ENCODE data around the gene HBQ1.
"Not testable (repeated sequence)": the region's sequence is repeated elsewhere in the genome, so short reads cannot be mapped to it uniquely, and the experiment has no call there.

The HBQ1 gene

DNA sequence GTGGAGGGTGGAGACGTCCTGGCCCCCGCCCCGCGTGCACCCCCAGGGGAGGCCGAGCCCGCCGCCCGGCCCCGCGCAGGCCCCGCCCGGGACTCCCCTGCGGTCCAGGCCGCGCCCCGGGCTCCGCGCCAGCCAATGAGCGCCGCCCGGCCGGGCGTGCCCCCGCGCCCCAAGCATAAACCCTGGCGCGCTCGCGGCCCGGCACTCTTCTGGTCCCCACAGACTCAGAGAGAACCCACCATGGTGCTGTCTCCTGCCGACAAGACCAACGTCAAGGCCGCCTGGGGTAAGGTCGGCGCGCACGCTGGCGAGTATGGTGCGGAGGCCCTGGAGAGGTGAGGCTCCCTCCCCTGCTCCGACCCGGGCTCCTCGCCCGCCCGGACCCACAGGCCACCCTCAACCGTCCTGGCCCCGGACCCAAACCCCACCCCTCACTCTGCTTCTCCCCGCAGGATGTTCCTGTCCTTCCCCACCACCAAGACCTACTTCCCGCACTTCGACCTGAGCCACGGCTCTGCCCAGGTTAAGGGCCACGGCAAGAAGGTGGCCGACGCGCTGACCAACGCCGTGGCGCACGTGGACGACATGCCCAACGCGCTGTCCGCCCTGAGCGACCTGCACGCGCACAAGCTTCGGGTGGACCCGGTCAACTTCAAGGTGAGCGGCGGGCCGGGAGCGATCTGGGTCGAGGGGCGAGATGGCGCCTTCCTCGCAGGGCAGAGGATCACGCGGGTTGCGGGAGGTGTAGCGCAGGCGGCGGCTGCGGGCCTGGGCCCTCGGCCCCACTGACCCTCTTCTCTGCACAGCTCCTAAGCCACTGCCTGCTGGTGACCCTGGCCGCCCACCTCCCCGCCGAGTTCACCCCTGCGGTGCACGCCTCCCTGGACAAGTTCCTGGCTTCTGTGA is 3.5 kb upstream of the HBQ1 start, which contains the start of gene HBA1:
TSS of gene HBA1 (plus strand) at position 204 of the 906 bp plus-strand sequence. CDS start at position 241, 37 bp downstream.
- DNase-seq: not testable (repeated sequence)

DNA sequence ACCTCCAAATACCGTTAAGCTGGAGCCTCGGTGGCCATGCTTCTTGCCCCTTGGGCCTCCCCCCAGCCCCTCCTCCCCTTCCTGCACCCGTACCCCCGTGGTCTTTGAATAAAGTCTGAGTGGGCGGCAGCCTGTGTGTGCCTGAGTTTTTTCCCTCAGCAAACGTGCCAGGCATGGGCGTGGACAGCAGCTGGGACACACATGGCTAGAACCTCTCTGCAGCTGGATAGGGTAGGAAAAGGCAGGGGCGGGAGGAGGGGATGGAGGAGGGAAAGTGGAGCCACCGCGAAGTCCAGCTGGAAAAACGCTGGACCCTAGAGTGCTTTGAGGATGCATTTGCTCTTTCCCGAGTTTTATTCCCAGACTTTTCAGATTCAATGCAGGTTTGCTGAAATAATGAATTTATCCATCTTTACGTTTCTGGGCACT is 2.9 kb upstream of the HBQ1 start:
- no peak for DNase-seq

DNA sequence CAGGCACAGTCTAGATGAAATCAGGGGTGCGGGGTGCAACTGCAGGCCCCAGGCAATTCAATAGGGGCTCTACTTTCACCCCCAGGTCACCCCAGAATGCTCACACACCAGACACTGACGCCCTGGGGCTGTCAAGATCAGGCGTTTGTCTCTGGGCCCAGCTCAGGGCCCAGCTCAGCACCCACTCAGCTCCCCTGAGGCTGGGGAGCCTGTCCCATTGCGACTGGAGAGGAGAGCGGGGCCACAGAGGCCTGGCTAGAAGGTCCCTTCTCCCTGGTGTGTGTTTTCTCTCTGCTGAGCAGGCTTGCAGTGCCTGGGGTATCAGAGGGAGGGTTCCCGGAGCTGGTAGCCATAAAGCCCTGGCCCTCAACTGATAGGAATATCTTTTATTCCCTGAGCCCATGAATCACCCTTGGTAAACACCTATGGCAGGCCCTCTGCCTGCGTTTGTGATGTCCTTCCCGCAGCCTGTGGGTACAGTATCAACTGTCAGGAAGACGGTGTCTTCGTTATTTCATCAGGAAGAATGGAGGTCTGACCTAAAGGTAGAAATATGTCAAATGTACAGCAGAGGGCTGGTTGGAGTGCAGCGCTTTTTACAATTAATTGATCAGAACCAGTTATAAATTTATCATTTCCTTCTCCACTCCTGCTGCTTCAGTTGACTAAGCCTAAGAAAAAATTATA is 2.1 kb upstream of the HBQ1 start:
- no peak for DNase-seq

DNA sequence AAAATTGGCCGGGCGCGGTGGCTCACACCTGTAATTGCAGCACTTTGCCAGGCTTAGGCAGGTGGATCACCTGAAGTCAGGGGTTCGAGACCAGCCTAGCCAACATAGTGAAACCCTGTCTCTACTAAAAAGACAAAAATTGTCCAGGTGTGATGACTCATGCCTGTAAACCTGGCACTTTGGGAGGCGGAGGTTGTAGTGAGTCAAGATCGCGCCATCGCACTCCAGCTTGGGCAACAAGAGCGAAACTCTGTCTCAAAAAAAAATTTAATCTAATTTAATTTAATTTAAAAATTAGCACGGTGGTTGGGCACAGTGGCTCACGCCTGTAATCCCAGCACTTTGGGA is 1.6 kb upstream of the HBQ1 start:
- no peak for DNase-seq

DNA sequence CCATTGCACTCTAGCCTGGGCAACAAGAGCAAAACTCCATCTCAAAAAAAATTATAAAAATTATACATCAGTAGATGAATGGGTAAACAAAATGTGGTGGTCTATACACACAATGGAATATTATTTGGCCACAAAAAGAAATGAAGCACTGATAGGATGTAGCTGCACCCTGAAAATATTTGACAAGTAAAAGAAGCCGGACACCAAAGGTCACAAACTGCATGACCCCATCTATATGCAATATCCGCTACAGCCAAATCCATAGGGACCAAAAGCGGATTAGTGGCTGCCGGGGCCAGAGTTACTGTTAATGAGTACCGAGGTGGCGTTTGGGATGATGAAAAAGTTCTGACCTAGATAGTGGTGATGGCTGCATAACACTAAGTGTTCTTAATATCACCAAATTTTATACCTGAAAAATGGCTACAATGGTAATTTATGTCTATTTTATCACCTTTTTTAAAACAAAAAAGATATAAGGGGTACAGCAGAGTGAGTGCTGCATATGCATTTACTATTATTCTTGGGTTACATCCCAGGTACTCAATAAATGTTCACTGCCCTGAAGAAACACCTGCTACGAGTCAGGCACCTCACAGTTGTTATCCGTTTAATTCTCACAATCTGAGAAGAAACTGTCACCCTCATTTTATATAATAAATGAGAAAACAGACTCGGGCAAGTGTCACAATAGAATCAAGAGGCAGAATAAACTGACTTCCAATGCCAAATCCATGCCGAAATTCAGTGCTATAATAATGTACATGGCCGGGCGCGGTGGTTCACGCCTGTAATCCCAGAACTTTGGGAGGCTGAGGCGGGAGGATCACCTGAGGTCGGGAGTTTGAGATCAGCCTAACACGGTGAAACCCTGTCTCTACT is 807 bp upstream of the HBQ1 start:
- no peak for DNase-seq

DNA sequence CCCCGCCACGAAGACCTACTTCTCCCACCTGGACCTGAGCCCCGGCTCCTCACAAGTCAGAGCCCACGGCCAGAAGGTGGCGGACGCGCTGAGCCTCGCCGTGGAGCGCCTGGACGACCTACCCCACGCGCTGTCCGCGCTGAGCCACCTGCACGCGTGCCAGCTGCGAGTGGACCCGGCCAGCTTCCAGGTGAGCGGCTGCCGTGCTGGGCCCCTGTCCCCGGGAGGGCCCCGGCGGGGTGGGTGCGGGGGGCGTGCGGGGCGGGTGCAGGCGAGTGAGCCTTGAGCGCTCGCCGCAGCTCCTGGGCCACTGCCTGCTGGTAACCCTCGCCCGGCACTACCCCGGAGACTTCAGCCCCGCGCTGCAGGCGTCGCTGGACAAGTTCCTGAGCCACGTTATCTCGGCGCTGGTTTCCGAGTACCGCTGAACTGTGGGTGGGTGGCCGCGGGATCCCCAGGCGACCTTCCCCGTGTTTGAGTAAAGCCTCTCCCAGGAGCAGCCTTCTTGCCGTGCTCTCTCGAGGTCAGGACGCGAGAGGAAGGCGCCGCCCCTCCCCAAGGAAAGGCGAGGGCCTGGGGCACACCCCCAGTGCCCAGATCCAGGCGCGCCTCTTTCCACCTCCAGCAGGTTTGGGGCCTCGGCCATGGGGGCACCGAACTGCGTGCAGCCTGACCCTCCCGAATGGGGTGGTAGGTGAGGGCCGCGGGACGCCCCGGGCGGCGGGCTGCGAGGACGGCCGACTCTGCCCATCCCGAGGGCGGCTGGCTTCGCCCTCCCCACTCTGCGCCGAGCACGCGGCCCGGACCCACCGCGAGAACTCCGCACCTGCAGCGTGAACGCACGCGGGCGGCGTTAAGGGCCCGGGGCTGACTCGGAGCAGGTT is 664 bp downstream of the HBQ1 start:
- DNase-seq: peak; percentile 60

DNA sequence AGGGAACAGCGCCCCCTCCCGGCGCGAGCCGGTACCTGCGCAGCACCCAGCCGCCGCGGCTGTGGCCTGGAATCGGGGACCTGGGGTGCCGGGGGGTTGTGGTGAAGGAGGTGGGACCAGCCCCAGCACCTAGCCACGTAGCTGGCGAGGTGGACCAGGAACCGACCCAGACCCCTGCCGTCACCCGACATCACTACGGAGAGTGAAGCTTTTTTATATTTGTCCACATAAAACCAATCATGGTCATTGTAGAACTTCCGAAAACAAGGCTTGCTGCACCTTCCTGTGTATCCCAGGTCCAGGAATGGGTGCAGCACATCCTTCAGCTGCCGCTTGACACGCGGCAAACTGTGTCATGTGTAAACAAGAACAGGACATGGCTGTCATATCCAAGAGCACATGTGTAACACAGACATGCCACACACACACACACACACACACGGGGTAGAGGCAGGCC is 1.3 kb downstream of the HBQ1 start:
- DNase-seq: no peak

DNA sequence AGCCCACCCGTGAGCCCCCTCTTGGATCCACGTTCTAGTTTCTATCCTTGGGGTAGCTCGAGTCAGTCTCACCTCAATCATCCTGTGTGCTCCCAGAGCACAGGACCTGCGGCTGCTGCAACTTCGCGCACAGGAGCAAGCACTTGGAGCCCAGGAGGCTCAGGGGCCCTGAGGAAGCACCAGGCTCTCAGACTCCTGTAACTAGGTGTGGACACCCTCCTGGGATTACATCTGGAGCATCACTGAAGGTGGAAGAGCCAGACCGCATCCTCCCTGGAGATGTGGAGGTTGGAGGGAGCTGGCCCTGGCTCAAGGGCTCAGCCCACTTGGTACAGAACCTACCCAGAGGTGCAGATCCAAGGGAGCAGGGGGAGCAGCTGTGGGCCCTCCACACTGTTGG is 2.7 kb downstream of the HBQ1 start:
- no peak for DNase-seq

DNA sequence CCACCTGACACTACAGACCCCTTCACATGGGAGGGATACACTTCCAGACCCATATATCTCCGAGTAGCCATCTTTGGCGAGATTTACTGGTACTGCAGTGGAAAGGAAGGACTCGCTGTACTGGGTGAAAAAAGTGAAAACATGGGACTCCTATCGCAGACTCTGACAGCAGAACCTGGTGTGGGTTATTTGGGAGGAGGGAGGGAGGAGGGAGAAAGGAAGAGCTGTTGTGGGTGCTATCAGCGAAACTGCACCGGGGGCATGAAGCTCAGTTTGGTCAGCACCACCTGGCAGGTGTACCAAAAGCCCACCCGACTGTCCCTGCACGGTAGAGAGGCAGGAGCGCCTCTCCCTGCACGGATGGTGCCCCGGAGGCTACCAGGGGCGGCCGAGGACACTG is 5.0 kb downstream of the HBQ1 start:
- DNase-seq: no peak

DNA sequence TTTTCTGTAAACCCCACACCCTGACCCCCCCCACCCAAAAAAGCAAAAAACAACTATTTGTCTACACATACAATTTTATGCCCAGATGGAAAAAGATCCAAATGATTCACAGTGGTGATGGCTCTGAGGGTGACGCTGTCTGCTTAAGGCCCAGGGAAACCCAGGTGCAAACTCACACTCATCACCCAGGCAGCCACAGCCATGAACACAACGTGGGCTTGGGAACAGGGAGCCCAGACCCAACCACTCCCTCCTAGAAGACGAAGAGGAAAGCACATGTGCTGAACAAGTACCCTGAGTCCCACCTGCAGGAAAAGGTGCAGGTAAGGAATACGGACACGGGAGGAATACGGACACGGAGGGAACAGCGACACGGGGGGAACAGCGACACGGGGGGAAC is 5.4 kb downstream of the HBQ1 start:
- no peak for DNase-seq

DNA sequence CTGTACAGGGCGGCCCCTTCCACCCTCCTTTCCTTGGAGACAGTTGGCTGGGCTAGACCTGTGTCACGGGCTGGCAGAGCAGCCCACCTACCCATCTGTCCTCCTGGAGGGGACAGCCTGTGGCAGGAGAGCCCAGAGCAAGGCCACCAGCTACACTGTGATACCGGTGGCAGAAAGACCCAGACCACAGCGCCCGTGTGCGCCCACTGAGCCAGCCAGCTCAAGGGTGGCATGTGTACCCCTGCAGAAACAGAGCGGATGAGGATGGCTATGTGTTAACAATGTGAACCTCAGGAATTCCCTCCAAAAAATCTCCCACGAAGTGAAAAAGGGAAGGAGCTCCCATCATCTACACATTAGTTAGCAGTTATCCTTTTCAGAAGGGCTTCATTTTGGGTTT is 7.1 kb downstream of the HBQ1 start:
- no peak for DNase-seq

DNA sequence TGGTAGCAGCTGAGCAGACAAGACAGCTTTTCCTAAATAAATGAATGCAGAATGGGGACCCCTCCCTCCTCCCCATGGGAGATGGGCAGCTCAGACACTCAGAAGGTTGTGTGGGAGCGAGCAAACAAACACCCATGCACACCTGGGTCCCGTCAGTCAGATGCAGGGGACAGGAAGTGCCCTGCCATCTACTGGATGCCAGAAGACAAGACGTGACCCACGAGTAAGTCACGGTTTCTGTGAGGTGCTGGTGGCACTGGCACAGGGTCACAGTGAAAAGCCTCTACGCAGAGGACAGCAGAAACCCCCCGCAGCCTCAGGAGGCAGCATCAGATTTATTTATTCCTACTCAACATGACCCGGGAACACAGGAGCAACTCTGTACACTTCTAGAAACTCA is 8.4 kb downstream of the HBQ1 start:
- DNase-seq: no peak

DNA sequence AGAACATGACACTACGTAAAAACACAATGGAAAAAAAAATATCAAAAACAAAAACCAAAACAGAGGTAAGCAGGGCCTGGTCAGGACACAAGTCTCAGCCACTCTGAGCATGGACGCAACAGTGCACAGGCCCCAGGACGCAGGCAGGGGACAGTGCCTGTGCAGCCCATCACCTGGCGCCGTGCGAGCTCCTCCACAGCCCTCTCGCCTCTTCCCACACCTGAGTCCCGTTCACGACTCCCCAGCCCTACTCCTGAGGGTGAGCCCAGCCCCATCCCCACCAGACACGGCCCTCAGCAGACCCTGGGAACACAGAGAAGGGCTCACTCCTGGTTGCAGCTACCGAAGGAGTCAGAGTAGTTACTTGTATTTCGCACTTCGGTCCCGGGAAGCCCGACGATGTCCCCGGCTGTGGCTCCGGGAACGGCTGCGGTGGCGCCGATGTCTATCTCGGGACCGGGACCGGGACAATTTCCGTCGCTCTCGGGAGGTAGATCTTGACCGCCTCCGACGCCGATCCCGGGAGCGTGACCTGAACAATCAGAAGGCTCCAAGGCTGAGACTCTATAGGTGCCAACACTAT is 9.4 kb downstream of the HBQ1 start:
- no peak for DNase-seq

DNA sequence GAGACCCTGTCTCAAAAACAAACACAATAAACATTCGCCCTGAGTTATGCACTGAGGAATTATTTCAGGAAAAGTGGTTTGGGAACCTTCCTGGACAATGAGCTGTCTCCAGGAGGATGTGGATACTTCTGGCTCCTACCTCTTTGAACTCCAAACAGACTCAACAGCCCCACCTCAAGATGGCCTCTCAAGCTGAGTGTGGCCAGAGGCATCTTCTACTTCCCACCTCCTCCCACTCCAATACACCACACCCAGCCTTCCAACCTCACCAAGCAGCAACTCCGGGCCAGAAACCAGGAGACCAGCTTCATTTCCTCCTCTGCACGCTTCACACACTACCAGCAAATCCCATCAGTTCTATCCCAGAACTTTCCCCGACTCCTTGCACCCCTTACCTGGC is 11.6 kb downstream of the HBQ1 start:
- no peak for DNase-seq

DNA sequence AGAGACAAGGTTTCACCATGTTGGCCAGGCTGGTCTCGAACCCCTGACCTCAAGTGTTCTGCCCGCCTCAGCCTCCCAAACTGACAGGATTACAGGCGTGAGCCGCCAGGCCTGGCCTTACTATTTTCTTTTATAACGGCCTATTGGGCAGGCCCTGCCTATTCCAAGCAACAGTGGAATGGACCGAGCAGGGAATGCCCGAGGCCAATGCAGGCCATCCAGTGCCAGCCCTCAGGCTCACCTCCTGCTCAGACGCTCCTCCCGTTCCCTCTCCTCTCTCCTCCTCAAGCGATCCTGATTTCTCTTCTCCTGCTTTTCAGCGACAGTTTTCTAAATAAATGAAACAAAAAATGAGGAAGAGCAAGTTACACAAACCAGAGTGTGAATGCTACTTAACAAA is 12.4 kb downstream of the HBQ1 start:
- no peak for DNase-seq

DNA sequence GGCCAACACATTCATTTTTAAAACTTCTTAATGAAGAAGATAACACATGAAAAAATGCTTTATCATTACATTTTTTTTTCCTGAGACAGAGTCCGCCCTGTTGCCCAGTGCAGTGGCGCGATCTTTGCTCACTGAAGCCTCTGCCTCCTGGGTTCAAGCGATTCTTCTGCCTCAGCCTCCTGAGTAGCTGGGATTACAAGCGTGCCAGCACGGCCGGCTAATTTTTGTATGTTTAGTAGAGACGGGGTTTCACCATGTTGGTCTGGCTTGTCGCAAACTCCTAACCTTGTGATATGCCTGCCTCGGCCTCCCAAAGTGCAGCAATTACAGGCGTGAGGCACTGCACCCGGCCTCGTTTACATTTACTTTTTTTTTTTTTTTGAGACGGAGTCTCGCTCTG is 13.2 kb downstream of the HBQ1 start:
- no peak for DNase-seq

DNA sequence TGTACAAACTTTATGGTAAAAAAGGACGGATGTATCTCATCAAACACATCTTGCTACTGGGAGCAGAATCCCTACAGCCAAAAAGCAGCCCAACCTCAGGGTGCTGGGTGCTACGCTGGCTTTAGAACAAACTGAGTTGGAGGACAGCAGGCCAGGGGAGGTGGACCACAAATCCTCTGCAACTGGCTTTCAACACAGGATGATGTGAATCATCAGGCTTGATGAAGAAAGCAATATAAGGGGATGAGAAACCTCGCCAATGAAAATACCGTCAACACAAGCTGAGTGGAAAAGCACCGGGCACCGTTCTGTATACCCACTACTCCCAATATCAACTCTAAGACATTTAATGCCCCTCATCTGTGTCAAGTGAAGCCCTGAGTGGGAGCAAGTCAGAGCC is 14.3 kb downstream of the HBQ1 start:
- DNase-seq: no peak

DNA sequence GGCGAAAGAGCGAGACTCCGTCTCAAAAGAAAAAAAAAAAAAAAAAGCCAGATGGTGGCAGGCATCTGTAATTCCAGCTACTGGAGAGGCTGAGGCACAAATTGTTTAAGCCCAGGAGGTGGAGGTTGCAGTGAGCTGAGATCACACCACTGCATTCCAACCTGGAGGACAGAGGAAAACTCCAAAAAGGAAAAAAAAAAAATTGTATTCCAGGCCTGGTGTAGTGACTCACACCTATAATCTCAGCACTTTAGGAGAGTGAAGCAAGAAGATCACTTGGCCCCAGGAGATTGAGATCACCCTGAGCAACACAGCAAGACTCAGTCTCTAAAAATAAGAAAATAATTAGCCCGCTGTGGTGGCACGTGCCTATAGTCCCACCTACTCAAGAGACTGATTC is 20.1 kb downstream of the HBQ1 start:
- DNase-seq: no peak

DNA sequence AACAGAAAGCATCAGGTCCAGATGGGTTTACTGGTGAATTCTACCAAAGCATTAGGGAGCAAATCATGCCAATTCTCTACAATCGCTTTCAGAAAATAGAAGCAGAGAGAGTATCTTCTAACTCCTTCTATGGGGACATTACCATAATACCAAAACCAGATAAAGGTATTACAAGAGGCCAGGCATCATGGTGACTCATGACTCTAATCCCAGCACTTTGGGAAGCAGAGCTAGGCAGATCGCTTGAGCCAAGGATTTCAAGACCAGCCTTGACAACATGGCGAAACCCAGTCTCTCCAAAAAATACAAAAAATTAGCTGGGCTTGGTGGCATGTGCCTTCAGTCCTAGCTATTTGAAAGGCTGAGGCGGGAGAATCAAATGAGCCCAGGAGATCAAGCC is 23.0 kb downstream of the HBQ1 start:
- no peak for DNase-seq

DNA sequence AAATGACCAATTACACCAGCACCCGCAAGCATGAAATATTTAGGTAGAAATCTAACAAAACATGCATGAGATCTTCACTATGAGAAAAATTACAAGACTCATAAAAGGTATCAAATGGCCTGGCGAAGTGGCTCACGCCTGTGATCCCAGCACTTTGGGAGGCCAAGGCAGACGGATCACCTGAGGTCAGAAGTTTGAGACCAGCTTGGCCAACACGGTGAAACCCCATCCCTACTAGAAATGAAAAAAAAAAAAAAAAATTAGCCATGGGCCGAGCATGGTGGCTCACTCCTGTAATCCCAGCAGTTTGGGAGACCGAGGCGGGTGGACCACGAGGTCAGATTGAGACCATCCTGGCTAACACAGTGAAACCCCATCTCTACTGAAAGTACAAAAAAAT is 23.8 kb downstream of the HBQ1 start:
- DNase-seq: not testable (repeated sequence)

DNA sequence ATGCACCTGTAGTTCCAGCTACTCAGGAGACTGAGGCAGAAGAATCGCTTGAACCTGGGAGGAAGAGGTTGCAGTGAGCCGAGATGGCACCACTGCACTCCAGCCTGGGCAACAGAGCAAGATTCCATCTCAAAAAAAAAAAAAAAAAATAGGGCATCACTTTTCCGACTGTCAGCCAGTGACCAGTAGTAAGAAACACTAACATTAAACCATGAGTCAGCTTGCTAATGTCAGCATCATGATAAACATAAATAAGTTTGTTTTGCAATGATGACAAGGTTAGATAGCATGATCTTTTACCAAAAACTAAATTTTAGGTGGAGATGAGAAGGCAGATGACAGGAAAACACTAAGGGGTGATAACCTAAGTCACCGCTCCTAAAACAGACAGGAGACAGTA is 29.1 kb downstream of the HBQ1 start:
- DNase-seq: not testable (repeated sequence)

DNA sequence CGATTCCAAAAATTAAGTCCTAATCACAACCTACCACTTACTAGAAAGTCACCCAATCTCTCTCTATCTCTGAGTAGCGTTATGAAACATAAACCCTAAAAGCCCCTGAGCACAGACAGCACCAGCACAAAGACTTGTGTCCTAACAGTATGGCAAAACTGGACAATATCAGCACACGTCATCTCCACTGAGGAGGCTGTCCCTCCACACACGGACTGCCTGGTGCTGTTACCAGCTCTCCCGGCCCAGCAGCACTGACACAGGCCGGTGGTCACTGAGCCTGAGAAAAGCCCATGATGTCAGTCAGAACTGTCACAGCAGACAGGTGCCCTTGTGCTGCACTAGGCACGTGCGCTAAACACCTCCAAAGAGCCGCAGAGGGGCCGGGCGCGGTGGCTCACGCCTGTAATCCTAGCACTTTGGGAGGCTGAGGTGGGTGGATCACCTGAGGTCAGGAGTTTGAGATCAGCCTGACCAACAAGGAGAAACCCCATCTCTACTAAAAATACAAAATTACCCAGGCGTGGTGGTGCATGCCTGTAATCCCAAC is 31.4 kb downstream of the HBQ1 start:
- not testable (repeated sequence) for DNase-seq

Data from NCI-H524 treated with DMSO at 0.1 percent for 48 hours (cell line).